Amniotic epithelial cell (primary cell): ENCODE measurements around the gene MGAT5.

Experiments
- DNase-seq: peaks from one replicate; pipeline ENCODE4 v3.0.0-alpha.2; 2010; ENCODE audit warnings: low read depth

MGAT5 gene

GRCh38 chr2:134337631-134338030, 83.8 kb downstream of the MGAT5 start:
- no peak for DNase-seq

DNA sequence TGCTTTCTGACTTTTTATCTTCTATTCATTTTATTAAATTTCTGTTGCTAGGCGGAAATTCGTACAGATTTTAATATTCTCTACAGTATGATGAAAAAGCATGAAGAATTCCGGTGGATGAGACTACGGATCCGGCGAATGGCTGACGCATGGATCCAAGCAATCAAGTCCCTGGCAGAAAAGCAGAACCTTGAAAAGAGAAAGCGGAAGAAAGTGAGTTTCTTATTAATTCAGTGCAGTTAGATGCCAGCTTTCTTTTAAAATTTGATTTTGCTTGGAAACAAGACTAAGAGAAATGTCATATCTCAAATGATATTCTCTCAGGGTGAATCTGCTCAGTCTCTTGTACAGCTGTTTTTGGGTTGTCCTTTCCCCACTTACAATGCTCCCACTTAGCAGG, 84.3 kb downstream of the MGAT5 start:
- no peak for DNase-seq

DNA sequence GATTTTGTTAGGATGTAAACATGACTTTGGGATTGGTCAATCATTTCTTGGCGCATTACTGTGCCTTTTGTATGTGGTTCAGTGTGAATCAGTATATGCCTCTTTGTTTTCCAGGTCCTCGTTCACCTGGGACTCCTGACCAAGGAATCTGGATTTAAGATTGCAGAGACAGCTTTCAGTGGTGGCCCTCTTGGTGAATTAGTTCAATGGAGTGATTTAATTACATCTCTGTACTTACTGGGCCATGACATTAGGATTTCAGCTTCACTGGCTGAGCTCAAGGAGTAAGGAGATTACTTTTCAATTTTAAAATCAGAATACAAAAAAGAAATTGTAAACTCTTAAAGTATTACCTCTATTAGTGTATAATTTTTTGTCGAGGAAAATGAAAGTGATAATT, 87.6 kb downstream of the MGAT5 start:
- DNase-seq, result no peak

GRCh38 chr2:134344954-134345697, 91.3 kb downstream of the MGAT5 start:
- no peak for DNase-seq

GRCh38 chr2:134346141-134346540, 92.3 kb downstream of the MGAT5 start:
- no peak for DNase-seq

GRCh38 chr2:134347756-134348155, 93.9 kb downstream of the MGAT5 start:
- no peak for DNase-seq

- no peak for DNase-seq
Measured at GRCh38 chr2:134348239-134348638, 94.4 kb downstream of the MGAT5 start.

DNA sequence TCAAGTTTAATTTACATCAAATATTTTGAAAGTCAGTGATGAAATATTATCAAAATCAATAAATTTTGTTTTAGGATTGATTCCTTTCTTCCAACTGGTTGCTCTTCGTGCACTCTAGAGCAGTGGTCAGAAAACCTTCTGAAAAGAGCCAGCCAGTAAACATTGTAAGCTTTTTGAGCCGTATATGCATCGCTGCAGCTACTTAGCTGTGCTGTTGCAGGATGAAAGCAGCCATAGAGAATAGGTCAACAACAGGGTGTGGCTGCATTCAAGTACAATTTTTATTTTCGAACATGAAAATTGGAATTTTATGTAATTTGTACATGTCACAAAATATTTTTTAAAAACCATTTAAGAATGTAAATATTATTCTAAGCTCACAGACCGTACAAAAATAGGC, 94.9 kb downstream of the MGAT5 start:
- DNase-seq, result no peak

DNA sequence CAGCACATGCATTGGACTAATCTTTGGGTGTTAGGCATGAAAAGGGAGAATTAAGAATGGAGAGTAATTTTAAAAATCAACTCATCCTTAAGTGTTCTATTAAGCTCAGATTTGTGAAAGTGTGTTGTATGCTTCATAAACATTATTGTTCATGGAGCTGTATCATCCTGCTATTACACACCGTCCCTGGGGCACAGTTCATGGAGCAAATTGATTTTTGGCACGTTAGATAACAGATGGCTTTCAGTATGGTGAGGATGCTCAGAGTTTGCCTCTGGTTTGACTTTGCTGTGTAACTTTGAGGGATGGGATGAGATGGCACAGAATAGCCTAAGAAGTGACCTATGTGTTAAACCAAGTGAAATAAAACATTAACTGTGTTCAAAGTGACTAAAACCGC, 97.1 kb downstream of the MGAT5 start:
- DNase-seq, result no peak

GRCh38 chr2:134351899-134352298, 98.0 kb downstream of the MGAT5 start:
- DNase-seq, result no peak

GRCh38 chr2:134352844-134353243, 99.0 kb downstream of the MGAT5 start:
- DNase-seq, result no peak

DNA sequence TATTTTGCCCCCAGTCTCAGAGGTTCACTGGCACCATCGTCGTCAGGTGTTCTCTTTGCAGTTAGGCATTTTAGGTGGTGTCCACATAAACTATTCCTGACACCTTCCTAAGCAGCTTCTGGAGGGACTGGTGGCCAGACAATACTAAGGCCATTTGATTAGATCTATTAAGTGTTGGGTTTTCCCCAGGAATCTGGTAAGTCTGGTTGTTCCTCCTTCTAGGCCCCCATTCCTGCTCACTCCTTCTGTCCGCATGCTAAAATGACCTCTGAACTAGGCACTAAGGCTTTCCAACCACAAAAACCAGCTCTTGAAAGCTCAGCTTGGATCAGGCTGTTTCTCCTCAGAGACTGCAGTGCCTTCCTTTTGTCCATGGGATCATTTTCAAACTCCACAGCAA, 100.7 kb downstream of the MGAT5 start:
- no peak for DNase-seq

DNA sequence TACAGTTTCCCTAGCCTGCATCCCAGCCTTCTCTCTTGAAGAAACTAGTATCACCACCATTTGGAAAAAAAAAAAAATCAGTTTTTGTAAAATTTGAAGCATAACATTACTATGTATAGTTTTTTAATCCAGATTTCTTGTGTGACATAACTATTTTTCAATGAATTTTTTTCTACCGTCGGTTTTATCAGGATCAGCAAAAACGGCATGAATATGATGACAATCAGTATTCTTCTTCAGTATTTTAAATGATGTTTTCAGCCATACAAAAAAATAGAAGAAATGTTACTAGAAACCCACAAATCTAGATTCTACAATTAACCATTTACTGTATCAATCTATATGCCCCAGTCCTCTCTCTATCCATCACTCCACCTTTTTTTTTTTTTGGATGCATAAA, 103.9 kb downstream of the MGAT5 start:
- DNase-seq, result no peak

DNA sequence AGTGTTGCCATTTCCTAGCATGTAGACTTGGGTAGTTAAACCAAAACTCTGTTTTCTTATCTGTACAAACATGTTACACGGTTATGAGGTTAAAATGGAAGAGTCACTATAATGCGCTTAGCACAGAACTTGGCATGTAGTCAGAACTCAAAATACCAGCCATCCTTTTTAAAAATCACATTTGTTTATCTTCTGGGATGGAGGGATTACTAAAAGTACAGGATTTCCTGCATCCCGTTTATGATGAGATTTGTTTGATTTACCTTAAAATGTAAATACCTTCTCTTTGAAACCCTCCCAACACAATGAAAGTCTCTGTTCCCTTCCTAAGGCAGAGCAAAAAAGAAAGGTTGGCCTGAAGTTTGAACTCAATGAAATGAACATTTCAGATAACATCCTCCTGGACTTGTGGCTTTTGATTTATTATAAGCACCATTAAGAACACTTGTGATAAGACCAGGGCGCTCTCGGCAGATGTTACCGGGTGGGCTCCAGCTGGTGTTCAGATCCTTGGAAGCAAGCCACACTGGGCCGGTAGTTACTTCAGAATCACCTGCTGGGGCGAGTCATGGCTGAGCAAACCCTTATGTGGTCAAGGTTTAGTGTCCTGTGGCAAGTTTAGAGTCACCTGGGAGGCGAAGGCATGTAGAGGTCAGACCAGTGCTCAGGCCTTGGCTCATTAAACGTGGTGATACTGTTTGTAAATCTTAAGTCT, 105.7 kb downstream of the MGAT5 start:
- peak; percentile 83 for DNase-seq

DNA sequence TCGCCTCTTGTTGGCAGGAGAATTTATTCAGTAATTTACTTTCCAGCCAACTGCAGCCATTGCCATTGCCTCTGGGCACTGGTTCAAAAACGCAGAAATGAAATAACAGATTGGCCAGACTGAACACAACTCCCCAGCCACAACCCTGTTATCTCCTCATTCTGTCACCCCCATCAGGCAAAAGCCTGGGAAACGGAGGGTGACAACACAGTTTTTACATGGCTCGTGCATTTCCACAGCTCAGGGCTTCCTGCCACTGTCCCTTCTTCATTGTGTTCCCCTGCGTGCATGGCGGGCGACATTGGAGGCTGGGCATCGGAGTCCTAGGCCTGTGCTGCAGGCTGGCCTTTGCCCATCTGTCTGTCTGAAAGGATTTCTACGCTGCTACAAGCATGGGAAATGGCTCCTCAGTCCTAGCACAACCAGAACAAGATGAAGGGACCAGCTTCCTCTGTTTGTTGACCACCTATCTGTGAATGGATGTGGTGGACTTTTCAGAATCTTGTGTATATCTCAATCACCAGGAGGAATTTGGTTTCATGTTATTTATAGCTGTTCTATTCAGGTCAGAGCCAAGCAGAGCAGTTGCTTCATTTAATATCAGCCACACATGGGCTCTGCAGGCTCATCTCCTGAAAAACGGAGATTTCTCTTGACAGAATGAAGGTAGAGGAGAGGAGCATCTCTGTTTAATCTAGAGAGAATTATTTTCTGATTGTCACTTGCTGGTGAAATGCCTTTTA, 107.0 kb downstream of the MGAT5 start:
- DNase-seq, result no peak

DNA sequence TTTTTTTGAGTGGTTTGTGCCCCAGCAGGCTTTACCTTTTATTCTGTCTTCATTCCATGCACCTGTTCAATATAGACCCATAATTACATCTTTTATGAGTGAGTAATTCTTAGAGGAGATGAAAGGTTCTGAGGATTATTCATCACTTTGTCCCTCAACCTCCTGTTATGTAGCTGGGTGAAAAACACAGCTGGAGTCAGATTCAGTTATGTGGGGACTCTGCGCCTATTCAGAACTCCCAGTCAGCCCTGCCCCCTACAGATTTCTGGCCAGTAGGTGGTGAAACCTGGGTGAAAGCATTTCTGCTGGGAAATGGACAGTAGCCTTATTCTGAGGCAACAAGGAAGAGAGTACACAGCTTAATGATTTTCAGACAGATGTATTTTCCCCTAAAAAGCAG, 107.8 kb downstream of the MGAT5 start:
- no peak for DNase-seq

- DNase-seq, result no peak
Measured at GRCh38 chr2:134362152-134362668, 108.3 kb downstream of the MGAT5 start.

DNA sequence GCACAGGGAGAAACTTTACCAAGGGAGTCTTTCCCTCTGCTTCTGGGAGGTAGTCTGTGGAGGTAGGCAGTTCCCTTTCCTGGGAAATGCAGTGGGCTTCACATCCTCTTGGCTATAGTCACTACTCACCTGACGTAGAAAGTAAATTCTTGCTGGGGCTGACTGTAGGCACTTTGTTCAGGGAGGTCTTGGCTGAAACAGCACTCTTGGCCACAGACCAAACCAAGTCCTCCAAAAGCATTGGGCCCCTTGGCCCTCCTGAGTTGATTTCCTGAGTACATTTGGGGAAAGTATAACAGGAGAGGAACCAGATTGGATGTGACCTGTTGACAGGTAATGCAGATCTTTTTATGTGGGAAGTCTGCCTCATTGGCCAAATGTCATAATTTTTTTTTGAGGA, 108.9 kb downstream of the MGAT5 start:
- no peak for DNase-seq

GRCh38 chr2:134365356-134365755, 111.5 kb downstream of the MGAT5 start:
- peak; percentile 17 for DNase-seq

DNA sequence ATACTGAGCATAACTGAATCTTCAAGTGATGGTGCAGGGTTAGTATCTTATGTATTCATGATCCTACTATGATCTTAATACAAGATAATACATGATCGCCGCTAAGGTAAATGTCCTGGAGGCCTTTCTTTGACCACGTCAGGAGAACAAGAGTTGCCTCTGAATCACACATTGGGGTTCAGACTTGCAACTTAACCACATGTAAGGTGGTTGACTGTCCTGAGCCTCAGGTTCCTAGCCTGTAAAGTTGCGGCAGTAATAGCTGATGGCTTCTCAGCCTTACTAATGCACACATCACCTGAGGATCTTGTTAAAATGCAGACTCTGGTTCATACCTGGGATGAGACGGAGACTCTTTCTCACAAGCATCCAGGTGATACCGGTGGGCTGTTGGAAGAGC, 112.5 kb downstream of the MGAT5 start:
- no peak for DNase-seq

- no peak for DNase-seq
Measured at GRCh38 chr2:134367213-134367612, 113.3 kb downstream of the MGAT5 start.

- peak; percentile 53 for DNase-seq
Measured at GRCh38 chr2:134368009-134368817, 114.3 kb downstream of the MGAT5 start.
